Measurements from ENCODE around the gene EXOG. TPM values are rescaled to one million over a fixed set of nuclear protein-coding genes. Genes with fewer than 3 reads are reported as not detected.

EXOG gene
- total and polyA plus RNA-seq, 10 of the 15 experiments (the other 5 are each of a cell fraction or from before 2014, with no cell fraction given): 7.8 to 20.9 (median 19.6) TPM

DNA sequence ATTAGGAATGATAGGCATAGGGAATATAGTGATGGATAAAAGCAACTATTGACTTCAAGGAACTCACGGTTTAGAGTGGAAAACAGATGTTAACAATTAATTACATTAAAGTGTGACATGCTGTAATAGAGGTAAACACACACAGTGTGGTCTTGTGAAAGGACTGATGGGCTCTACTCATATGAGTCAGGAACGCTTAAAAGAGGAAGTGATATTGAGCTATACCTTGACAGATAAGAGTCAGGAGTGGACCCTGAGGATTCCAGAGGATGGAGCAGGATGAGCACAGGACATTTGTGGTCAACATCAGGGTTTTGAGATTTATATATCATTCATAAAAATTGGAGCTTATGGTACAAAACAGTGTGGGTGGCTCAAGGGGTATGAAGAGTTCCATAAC, 11.0 kb downstream of the EXOG start (continued):
- TF ChIP-seq PAX8 (IDR thresholded peaks at IDR 0.05): no peak
- TF ChIP-seq, protein P1, sequence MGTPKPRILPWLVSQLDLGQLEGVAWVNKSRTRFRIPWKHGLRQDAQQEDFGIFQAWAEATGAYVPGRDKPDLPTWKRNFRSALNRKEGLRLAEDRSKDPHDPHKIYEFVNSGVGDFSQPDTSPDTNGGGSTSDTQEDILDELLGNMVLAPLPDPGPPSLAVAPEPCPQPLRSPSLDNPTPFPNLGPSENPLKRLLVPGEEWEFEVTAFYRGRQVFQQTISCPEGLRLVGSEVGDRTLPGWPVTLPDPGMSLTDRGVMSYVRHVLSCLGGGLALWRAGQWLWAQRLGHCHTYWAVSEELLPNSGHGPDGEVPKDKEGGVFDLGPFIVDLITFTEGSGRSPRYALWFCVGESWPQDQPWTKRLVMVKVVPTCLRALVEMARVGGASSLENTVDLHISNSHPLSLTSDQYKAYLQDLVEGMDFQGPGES (IDR thresholded peaks at IDR 0.05): no peak
- TF ChIP-seq, protein P2, sequence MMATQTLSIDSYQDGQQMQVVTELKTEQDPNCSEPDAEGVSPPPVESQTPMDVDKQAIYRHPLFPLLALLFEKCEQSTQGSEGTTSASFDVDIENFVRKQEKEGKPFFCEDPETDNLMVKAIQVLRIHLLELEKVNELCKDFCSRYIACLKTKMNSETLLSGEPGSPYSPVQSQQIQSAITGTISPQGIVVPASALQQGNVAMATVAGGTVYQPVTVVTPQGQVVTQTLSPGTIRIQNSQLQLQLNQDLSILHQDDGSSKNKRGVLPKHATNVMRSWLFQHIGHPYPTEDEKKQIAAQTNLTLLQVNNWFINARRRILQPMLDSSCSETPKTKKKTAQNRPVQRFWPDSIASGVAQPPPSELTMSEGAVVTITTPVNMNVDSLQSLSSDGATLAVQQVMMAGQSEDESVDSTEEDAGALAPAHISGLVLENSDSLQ (IDR thresholded peaks at IDR 0.05): peak; percentile 69
- TF ChIP-seq SP1 (IDR thresholded peaks at IDR 0.05; ENCODE audit: low read depth, low read length): no peak
- TF ChIP-seq SMAD5 (IDR thresholded peaks at IDR 0.05; ENCODE audit: low read depth): no peak
- no peak for TF ChIP-seq SREBF2 (IDR thresholded peaks at IDR 0.05; ENCODE audit: low read length)
- TF ChIP-seq SMC3 (IDR thresholded peaks at IDR 0.05; ENCODE audit: borderline replicate concordance, low read length): no peak
- TF ChIP-seq NFXL1 (IDR thresholded peaks at IDR 0.05; ENCODE audit: borderline replicate concordance): no peak
- no peak for TF ChIP-seq SMAD1 (IDR thresholded peaks at IDR 0.05; ENCODE audit: low read depth, partially characterized antibody)
- TF ChIP-seq SRF (IDR thresholded peaks at IDR 0.05; ENCODE audit: low read depth in 2 of 2, low read length in 2 of 2): 0 out of 4 replicates have a peak, but pooled peaks of 1 of the 2 experiments have one; percentile 10
- TF ChIP-seq IRF4 (IDR thresholded peaks at IDR 0.05; ENCODE audit: low read depth, low read length): peak; percentile 97
- no peak for TF ChIP-seq POLR2AphosphoS5 (IDR thresholded peaks at IDR 0.05; ENCODE audit: low read length)
- TF ChIP-seq, protein P3, sequence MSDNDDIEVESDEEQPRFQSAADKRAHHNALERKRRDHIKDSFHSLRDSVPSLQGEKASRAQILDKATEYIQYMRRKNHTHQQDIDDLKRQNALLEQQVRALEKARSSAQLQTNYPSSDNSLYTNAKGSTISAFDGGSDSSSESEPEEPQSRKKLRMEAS (IDR thresholded peaks at IDR 0.05; ENCODE audit: low read depth, low read length): no peak
- peak; percentile 98 for TF ChIP-seq SPI1 (IDR thresholded peaks at IDR 0.05; ENCODE audit: borderline replicate concordance, insufficient read depth, low read depth, low read length)
- no peak for TF ChIP-seq SREBF1 (IDR thresholded peaks at IDR 0.05; ENCODE audit: low read length)
- TF ChIP-seq, protein P4, sequence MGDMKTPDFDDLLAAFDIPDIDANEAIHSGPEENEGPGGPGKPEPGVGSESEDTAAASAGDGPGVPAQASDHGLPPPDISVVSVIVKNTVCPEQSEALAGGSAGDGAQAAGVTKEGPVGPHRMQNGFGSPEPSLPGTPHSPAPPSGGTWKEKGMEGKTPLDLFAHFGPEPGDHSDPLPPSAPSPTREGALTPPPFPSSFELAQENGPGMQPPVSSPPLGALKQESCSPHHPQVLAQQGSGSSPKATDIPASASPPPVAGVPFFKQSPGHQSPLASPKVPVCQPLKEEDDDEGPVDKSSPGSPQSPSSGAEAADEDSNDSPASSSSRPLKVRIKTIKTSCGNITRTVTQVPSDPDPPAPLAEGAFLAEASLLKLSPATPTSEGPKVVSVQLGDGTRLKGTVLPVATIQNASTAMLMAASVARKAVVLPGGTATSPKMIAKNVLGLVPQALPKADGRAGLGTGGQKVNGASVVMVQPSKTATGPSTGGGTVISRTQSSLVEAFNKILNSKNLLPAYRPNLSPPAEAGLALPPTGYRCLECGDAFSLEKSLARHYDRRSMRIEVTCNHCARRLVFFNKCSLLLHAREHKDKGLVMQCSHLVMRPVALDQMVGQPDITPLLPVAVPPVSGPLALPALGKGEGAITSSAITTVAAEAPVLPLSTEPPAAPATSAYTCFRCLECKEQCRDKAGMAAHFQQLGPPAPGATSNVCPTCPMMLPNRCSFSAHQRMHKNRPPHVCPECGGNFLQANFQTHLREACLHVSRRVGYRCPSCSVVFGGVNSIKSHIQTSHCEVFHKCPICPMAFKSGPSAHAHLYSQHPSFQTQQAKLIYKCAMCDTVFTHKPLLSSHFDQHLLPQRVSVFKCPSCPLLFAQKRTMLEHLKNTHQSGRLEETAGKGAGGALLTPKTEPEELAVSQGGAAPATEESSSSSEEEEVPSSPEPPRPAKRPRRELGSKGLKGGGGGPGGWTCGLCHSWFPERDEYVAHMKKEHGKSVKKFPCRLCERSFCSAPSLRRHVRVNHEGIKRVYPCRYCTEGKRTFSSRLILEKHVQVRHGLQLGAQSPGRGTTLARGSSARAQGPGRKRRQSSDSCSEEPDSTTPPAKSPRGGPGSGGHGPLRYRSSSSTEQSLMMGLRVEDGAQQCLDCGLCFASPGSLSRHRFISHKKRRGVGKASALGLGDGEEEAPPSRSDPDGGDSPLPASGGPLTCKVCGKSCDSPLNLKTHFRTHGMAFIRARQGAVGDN (IDR thresholded peaks at IDR 0.05): no peak
- no peak for TF ChIP-seq KAT2A (conservative IDR thresholded peaks at IDR 0.05; ENCODE audit: control insufficient read depth, low read depth, low read length)
